GM19240 (cell line): ENCODE measurements around the gene HMCN2.

Experiments
- DNase-seq: peaks from one replicate; pipeline ENCODE4 v3.0.0; 2011; ENCODE audit warnings: low spot score; ENCODE audit not compliant: insufficient read length

Gene HMCN2

GRCh38 chr9:130466537-130467217, 201.1 kb downstream of the HMCN2 start:
- DNase-seq, result no peak

GRCh38 chr9:130467316-130467715, 201.8 kb downstream of the HMCN2 start:
- DNase-seq, result no peak

- no peak for DNase-seq
Observed at GRCh38 chr9:130468566-130468965, 203.0 kb downstream of the HMCN2 start.

- no peak for DNase-seq
Observed at GRCh38 chr9:130470269-130470668, 204.7 kb downstream of the HMCN2 start.

- DNase-seq, result no peak
Observed at GRCh38 chr9:130470950-130471349, 205.4 kb downstream of the HMCN2 start.

GRCh38 chr9:130471411-130472183, 206.0 kb downstream of the HMCN2 start:
- DNase-seq, result no peak

GRCh38 chr9:130472184-130472705, 206.7 kb downstream of the HMCN2 start:
- no peak for DNase-seq

GRCh38 chr9:130473009-130473408, 207.4 kb downstream of the HMCN2 start:
- no peak for DNase-seq

GRCh38 chr9:130473566-130473965, 208.0 kb downstream of the HMCN2 start:
- no peak for DNase-seq

- DNase-seq, result no peak
Observed at GRCh38 chr9:130474106-130474505, 208.5 kb downstream of the HMCN2 start.

- DNase-seq, result no peak
Observed at GRCh38 chr9:130476151-130476730, 210.7 kb downstream of the HMCN2 start.

- DNase-seq, result no peak
Observed at GRCh38 chr9:130477564-130477963, 212.0 kb downstream of the HMCN2 start.

GRCh38 chr9:130478152-130478551, 212.6 kb downstream of the HMCN2 start:
- DNase-seq, result no peak

GRCh38 chr9:130478736-130479575, 213.4 kb downstream of the HMCN2 start:
- DNase-seq, result no peak

GRCh38 chr9:130479587-130479986, 214.0 kb downstream of the HMCN2 start:
- DNase-seq, result no peak

- no peak for DNase-seq
Observed at GRCh38 chr9:130480673-130481072, 215.1 kb downstream of the HMCN2 start.

GRCh38 chr9:130482463-130482862, 216.9 kb downstream of the HMCN2 start:
- no peak for DNase-seq

GRCh38 chr9:130483371-130483971, 217.9 kb downstream of the HMCN2 start:
- DNase-seq, result no peak
